Regular cardiac myocyte (primary cell): ENCODE data around the gene SREBF1. TPM values are rescaled to one million over a fixed set of nuclear protein-coding genes. Genes with fewer than 3 reads are reported as not detected.

Experiments used
- total RNA-seq: library from RNA; depleted of rRNA; stranded (reverse); fragments of >200 nt; gene quantifications from 2 replicates; pipeline ENCODE4 v1.2.3, GENCODE V29; 2014

SREBF1 gene
- total RNA-seq, result 15.2 and 35.1 TPM in 2 replicates

GRCh38 chr17:17836818-17837379 is at the start of gene SREBF1:
Gene SREBF1 (minus strand): TSS chr17:17836986. CDS start chr17:17836817, 169 bp downstream.

Other genes starting within 250 kb of the SREBF1 start
- 22.0 and 23.8 TPM in 2 replicates for gene PEMT, start 245.3 kb downstream of the SREBF1 start, total RNA-seq
- gene RAI1, start 155.5 kb downstream of the SREBF1 start, total RNA-seq, result 4.5 and 4.8 TPM in 2 replicates
- gene TOM1L2, start 135.4 kb upstream of the SREBF1 start, total RNA-seq, result 21.7 and 28.4 TPM in 2 replicates
- gene DRC3, start 135.9 kb upstream of the SREBF1 start, total RNA-seq, result under 0.01 and 0.38 TPM in 2 replicates
- 15.5 and 19.4 TPM in 2 replicates for gene ATPAF2, start 202.2 kb upstream of the SREBF1 start, total RNA-seq
- gene GID4, start 202.4 kb upstream of the SREBF1 start, total RNA-seq, result 5.4 and 9.0 TPM in 2 replicates